Skeletal muscle satellite cell (primary cell): ENCODE results near the gene KCNH1.
"Not testable (repeated sequence)": the region's sequence is repeated elsewhere in the genome, so short reads cannot be mapped to it uniquely, and the experiment has no call there.

ENCODE experiments used
- H3K27me3 ChIP-seq: 2 replicates; pipeline ENCODE4 v1.7.0; 2013; ENCODE audit warnings: low read length; ENCODE audit not compliant: control insufficient read depth, insufficient read depth
- H3K36me3 ChIP-seq: 2 replicates; pipeline ENCODE4 v1.7.0; 2013; ENCODE audit warnings: mild to moderate bottlenecking, control low read depth, low read length; ENCODE audit not compliant: insufficient read depth
- H3K4me1 ChIP-seq: 2 replicates; pipeline ENCODE4 v1.7.0; 2013; ENCODE audit warnings: low read length; ENCODE audit not compliant: control insufficient read depth, insufficient read depth
- H3K4me2 ChIP-seq: 2 replicates; pipeline ENCODE4 v1.7.0; 2013; ENCODE audit warnings: mild to moderate bottlenecking, low read length
- H3K4me3 ChIP-seq: 2 replicates; pipeline ENCODE4 v1.7.0; 2013; ENCODE audit warnings: low read length
- H3K9ac ChIP-seq: 2 replicates; pipeline ENCODE4 v1.7.0; 2013; ENCODE audit warnings: mild to moderate bottlenecking, low read depth, low read length, moderate library complexity
- H3K9me3 ChIP-seq: replicated peaks from 2 replicates; pipeline ENCODE4 v1.7.0; 2013; ENCODE audit warnings: mild to moderate bottlenecking, control low read depth, low read length

KCNH1 gene

GRCh38 chr1:211092955-211093354 is 41.0 kb downstream of the KCNH1 start:
- Histone ChIP-seq H3K9me3 (no peaks in the 10 kb centered on the region), H3K4me3 (no peak overlapping the region), H3K9ac (no peak overlapping the region), H3K4me2 (no peak overlapping the region), H3K4me1 (no peaks in the 10 kb centered on the region), H3K36me3 (no peaks in the 10 kb centered on the region), H3K27me3 (no peaks in the 10 kb centered on the region)

DNA sequence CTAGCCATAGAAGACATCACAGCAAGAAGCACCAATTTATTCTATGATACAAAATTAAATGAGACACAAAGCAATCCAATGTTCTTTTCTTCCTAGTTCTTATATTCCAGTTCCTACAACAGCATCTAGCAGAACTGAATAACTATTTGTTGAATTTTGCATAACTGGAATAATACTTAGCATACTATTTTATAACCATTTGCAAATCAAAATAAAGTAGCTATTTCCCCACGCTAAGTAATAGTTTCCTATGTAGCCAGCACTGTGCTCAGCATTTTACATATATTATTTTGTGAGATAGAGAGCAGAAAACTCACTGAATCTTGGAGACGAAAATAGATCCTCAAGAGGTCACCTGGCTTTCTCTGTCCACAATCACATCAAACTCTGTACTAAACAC is 42.1 kb downstream of the KCNH1 start:
- no peaks in the 10 kb centered on the region for H3K9me3 ChIP-seq

DNA sequence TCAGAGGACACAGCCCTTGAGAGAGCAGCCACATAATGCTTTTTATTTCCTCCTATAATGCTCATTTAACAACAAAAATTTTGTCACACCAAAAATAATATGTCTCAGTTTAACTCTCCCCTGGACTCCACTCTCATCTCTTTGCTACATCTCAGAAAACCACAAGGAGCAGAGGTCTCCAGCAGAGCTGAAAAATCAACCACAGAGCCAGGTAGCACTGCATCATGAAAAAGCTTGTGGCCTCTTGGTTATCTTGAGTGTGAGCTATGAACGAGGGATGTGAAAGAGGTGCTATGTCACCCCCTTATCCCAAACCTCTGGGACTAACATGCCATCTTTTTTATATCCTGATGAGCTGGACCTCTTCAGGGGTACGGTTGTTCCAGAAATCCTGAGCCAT is 44.4 kb downstream of the KCNH1 start:
- no peak overlapping the region for H3K4me3 ChIP-seq
- H3K4me1 ChIP-seq, result no peaks in the 10 kb centered on the region
- no peak overlapping the region for H3K4me2 ChIP-seq
- no peaks in the 10 kb centered on the region for H3K27me3 ChIP-seq
- H3K9me3 ChIP-seq, result no peaks in the 10 kb centered on the region
- H3K36me3 ChIP-seq, result no peaks in the 10 kb centered on the region
- no peak overlapping the region for H3K9ac ChIP-seq

More for the DNA sequence above, 42.1 kb downstream of the KCNH1 start:
- no peaks in the 10 kb centered on the region for H3K36me3 ChIP-seq
- no peak overlapping the region for H3K4me3 ChIP-seq
- no peaks in the 10 kb centered on the region for H3K4me1 ChIP-seq
- no peak overlapping the region for H3K9ac ChIP-seq
- no peaks in the 10 kb centered on the region for H3K27me3 ChIP-seq
- no peak overlapping the region for H3K4me2 ChIP-seq

DNA sequence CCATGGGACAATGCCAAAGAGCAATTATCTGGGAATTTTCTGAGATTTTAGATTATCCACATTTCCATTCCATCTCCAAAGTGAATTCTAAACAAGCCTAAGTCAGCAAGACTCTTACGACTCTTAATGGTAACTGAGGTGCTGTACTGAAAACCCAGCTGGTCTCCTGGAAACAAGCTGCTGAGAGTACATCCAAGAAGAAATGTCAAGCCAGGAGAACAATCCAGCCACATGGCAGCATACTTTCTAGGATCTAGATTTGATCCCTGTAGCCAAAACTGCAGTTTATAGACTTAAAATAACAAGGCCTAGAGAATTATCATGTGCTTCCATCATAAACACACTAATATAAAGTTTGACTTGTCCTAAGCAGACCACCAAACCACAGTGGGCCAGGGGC is 45.8 kb downstream of the KCNH1 start:
- no peaks in the 10 kb centered on the region for H3K36me3 ChIP-seq
- no peak overlapping the region for H3K4me2 ChIP-seq
- H3K27me3 ChIP-seq, result no peaks in the 10 kb centered on the region
- no peaks in the 10 kb centered on the region for H3K4me1 ChIP-seq
- no peaks in the 10 kb centered on the region for H3K9me3 ChIP-seq
- no peak overlapping the region for H3K9ac ChIP-seq
- no peak overlapping the region for H3K4me3 ChIP-seq

DNA sequence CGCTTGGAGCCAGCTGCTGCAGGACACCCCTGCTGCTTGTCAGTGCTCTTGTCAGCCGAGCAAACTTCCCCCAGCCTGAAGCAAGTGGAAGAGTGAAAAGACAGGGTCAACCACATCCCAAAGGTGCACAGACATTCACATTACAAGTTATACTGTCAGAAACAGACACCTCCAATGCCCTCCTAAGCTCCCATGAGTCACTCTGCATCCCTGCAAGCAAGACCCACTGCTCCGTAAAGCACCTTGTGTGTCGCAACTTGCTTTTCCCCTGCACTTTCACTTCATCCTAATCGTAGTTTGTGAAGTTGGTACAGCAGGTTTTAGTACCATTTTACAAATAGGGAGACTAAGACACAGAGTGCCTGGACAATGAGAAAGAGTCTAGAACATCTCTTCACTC is 51.1 kb downstream of the KCNH1 start:
- Histone ChIP-seq H3K4me3 (no peak overlapping the region), H3K4me1 (no peaks in the 10 kb centered on the region), H3K9ac (no peak overlapping the region), H3K27me3 (no peaks in the 10 kb centered on the region), H3K9me3 (no peaks in the 10 kb centered on the region), H3K36me3 (no peaks in the 10 kb centered on the region), H3K4me2 (peak overlapping the region; percentile 22)

DNA sequence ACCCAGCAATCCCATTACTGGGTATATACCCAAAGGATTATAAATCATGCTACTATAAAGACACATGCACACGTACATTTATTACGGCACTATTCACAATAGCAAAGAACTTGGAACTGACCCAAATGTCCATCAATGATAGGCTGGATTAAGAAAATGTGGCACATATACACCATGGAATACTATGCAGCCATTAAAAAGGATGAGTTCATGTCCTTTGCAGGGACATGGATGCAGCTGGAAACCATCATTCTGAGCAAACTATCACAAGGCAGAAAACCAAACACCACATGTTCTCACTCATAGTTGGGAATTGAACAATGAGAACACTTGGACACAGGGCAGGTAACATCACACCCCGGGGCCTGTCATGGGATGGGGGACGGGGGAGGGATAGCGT is 52.5 kb downstream of the KCNH1 start:
- H3K9me3 ChIP-seq, H3K4me3 ChIP-seq, H3K36me3 ChIP-seq, H3K9ac ChIP-seq, H3K4me2 ChIP-seq, H3K27me3 ChIP-seq, H3K4me1 ChIP-seq: not testable (repeated sequence)

GRCh38 chr1:211068976-211069375 is 65.0 kb downstream of the KCNH1 start:
- Histone ChIP-seq H3K9ac (no peak overlapping the region), H3K9me3 (no peaks in the 10 kb centered on the region), H3K36me3 (no peaks in the 10 kb centered on the region), H3K4me3 (no peak overlapping the region), H3K4me2 (no peak overlapping the region), H3K4me1 (no peaks in the 10 kb centered on the region), H3K27me3 (no peaks in the 10 kb centered on the region)

GRCh38 chr1:211066781-211067384 is 67.1 kb downstream of the KCNH1 start:
- H3K36me3 ChIP-seq, result no peaks in the 10 kb centered on the region
- H3K4me2 ChIP-seq, result no peak overlapping the region
- H3K4me1 ChIP-seq, result no peaks in the 10 kb centered on the region
- no peaks in the 10 kb centered on the region for H3K9me3 ChIP-seq
- no peak overlapping the region for H3K9ac ChIP-seq
- H3K27me3 ChIP-seq, result no peaks in the 10 kb centered on the region
- no peak overlapping the region for H3K4me3 ChIP-seq

GRCh38 chr1:211041838-211042237 is 92.1 kb downstream of the KCNH1 start:
- H3K36me3 ChIP-seq, H3K9ac ChIP-seq, H3K27me3 ChIP-seq, H3K9me3 ChIP-seq, H3K4me2 ChIP-seq, H3K4me3 ChIP-seq: not testable (repeated sequence)
- H3K4me1 ChIP-seq, result peaks cover 16% of the 10 kb centered on the region

GRCh38 chr1:211037095-211037494 is 96.9 kb downstream of the KCNH1 start:
- H3K36me3 ChIP-seq, result no peaks in the 10 kb centered on the region
- H3K4me1 ChIP-seq, result peaks cover 26% of the 10 kb centered on the region
- peak overlapping the region; percentile 32 for H3K4me2 ChIP-seq
- H3K9ac ChIP-seq, result peak overlapping the region; percentile 29
- no peaks in the 10 kb centered on the region for H3K9me3 ChIP-seq
- no peaks in the 10 kb centered on the region for H3K27me3 ChIP-seq
- no peak overlapping the region for H3K4me3 ChIP-seq

GRCh38 chr1:211036381-211037060 is 97.4 kb downstream of the KCNH1 start:
- Histone ChIP-seq H3K27me3 (no peaks in the 10 kb centered on the region), H3K4me3 (no peak overlapping the region), H3K4me2 (peak overlapping the region; percentile 19)

GRCh38 chr1:211035821-211036380 is 98.0 kb downstream of the KCNH1 start:
- Histone ChIP-seq H3K4me2 (no peak overlapping the region), H3K4me1 (peaks cover 19% of the 10 kb centered on the region), H3K9ac (no peak overlapping the region), H3K9me3 (no peaks in the 10 kb centered on the region), H3K4me3 (no peak overlapping the region), H3K27me3 (no peaks in the 10 kb centered on the region), H3K36me3 (no peaks in the 10 kb centered on the region)

More at GRCh38 chr1:211036381-211037060, 97.4 kb downstream of the KCNH1 start:
- no peaks in the 10 kb centered on the region for H3K9me3 ChIP-seq
- peaks cover 20% of the 10 kb centered on the region for H3K4me1 ChIP-seq
- H3K36me3 ChIP-seq, result no peaks in the 10 kb centered on the region
- H3K9ac ChIP-seq, result peak overlapping the region; percentile 29
